Choroid plexus epithelial cell (primary cell): ENCODE data around the gene IMP4.

ENCODE experiments used
- DNase-seq: peaks from one replicate; pipeline ENCODE4 v3.0.0-alpha.2; 2010; ENCODE audit warnings: low read depth
- H3K4me3 ChIP-seq: 2 replicates; pipeline ENCODE4 v1.5.1; 2011; ENCODE audit warnings: low read depth, mild to moderate bottlenecking, control low read depth, low read length, moderate library complexity
- CTCF ChIP-seq: conservative IDR thresholded peaks from 2 replicates; pipeline ENCODE4 v1.5.1; 2011; ENCODE audit warnings: low read depth, mild to moderate bottlenecking, control low read depth, inconsistent platforms, low read length, moderate library complexity

The IMP4 gene

GRCh38 chr2:130357864-130358263 lies 15.2 kb downstream of the IMP4 start:
- DNase-seq: no peak
- TF ChIP-seq CTCF: no peak
- H3K4me3 ChIP-seq: no peak overlapping the region

- no peak for DNase-seq
- no peak for TF ChIP-seq CTCF
- no peak overlapping the region for H3K4me3 ChIP-seq
These were observed 16.0 kb downstream of the IMP4 start for GRCh38 chr2:130358420-130359350.

- no peak for DNase-seq
- no peak for TF ChIP-seq CTCF
- no peak overlapping the region for H3K4me3 ChIP-seq
These were observed 16.8 kb downstream of the IMP4 start for GRCh38 chr2:130359466-130359865.

GRCh38 chr2:130363479-130363878 lies 20.8 kb downstream of the IMP4 start:
- no peak for DNase-seq
- no peak for TF ChIP-seq CTCF
- no peak overlapping the region for H3K4me3 ChIP-seq

GRCh38 chr2:130365075-130365474 lies 22.4 kb downstream of the IMP4 start:
- no peak for TF ChIP-seq CTCF
- no peak overlapping the region for H3K4me3 ChIP-seq
- DNase-seq: no peak

GRCh38 chr2:130365963-130366362 lies 23.3 kb downstream of the IMP4 start:
- DNase-seq: no peak
- TF ChIP-seq CTCF: no peak
- no peak overlapping the region for H3K4me3 ChIP-seq

- no peak overlapping the region for H3K4me3 ChIP-seq
- DNase-seq: no peak
- TF ChIP-seq CTCF: no peak
These were observed 24.0 kb downstream of the IMP4 start for GRCh38 chr2:130366720-130367119.
